Ascending aorta (tissue), 2 donors: ENCODE results near the gene SERGEF. TPM values are rescaled to one million over a fixed set of nuclear protein-coding genes. Genes with fewer than 3 reads are reported as not detected.

Source experiments
- DNase-seq, 2 donors: peaks; one replicate each; pipeline ENCODE4 v3.0.0-alpha.2; 2019; ENCODE audit warnings: low spot score in 2 of 2
- H3K27ac ChIP-seq, 2 donors: fragments of 200-600 bp; sonication (generic); one replicate each; pipeline ENCODE4 v1.5.1; 2016 to 2017; ENCODE audit warnings: mild to moderate bottlenecking in 1 of 2
- H3K27me3 ChIP-seq: fragments of 200-600 bp; sonication (generic); one replicate; pipeline ENCODE4 v1.5.1; 2017
- H3K36me3 ChIP-seq, 2 donors: fragments of 200-600 bp; sonication (generic); one replicate each; pipeline ENCODE4 v1.5.1; 2016
- H3K4me1 ChIP-seq, 2 donors: fragments of 200-600 bp; sonication (generic); one replicate each; pipeline ENCODE4 v1.5.1; 2016 to 2017; ENCODE audit warnings: mild to moderate bottlenecking in 1 of 2
- H3K4me3 ChIP-seq, 2 donors: fragments of 200-600 bp; sonication (generic); one replicate each; pipeline ENCODE4 v1.5.1; 2016 to 2017; ENCODE audit warnings: mild to moderate bottlenecking in 1 of 2
- H3K9me3 ChIP-seq, 2 donors: fragments of 200-600 bp; sonication (generic); one replicate each; pipeline ENCODE4 v1.5.1; 2016
- intact Hi-C: fragments of 100-400 bp; cut with DNase I; formaldehyde crosslinking; loops from one replicate; pipeline ENCODE4 v1.15.1; 2023
- total RNA-seq: library from RNA; depleted of rRNA; stranded (reverse); fragments of >200 nt; gene quantifications from one replicate; pipeline ENCODE4 v1.1.0, GENCODE V29; 2016
- TF ChIP-seq, protein P1 (sequence below), 3 experiments: fragments of 200-600 bp in 2 of 3; fragments of 450-650 bp in 1 of 3; sonication (generic) in 2 of 3; IDR thresholded peaks; one replicate each; pipeline ENCODE4 v1.5.1; 2016 to 2019; ENCODE audit warnings: antibody characterized with exemption in 3 of 3, mild to moderate bottlenecking in 1 of 3, moderate library complexity in 1 of 3

Gene SERGEF
- total RNA-seq, 1 donor from 2014 or later: 13.6 TPM

DNA sequence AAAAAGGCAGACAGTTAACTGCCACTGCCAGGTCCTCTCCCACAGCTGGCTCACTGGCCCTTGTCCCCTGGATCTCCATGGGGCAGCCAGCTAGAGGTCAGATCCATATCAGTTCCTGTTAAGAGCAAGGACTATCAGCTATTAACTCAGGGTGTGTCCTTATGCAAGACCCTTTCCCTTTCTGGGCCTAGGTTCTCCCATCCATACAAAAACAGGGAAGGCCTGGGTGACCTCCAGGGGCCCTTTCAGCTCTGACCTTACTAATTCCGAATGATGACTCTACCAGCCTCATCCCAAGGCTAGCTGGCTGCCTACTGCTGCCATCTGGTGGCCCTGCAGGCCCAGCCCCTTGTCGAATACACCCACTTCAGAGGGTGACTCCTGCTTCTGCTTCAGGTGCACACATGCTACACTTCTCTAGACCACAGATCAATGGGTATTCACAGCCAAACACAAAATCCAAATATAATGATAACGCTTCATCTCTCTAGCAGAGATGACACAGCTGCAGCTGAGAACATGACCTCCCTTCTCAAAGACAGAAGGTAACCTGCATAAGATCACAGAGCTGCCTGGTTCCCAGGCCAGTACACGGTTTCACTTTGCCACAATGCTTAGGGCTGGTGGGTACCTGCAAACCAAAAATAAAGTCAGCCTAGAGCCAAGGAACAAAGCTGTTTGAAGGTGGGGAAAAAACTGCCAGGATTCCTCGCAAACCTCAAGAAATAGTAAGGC, 34.1 kb downstream of the SERGEF start:
- H3K27ac ChIP-seq: no peak overlapping the region
- H3K4me1 ChIP-seq: peaks cover 0 to 5% of the 10 kb centered on the region in 2 donors
- intact Hi-C loops: loop anchor here (2.0 to 10.0 kb wide), 4 partner anchors 214 to 594 kb away; partner anchors contain the start of gene KCNJ11
- no peak for DNase-seq
- peaks cover 0 to 14% of the 10 kb centered on the region in 2 donors for H3K36me3 ChIP-seq
- H3K4me3 ChIP-seq: no peak overlapping the region
- no peaks in the 10 kb centered on the region for H3K27me3 ChIP-seq
- TF ChIP-seq, protein P1, sequence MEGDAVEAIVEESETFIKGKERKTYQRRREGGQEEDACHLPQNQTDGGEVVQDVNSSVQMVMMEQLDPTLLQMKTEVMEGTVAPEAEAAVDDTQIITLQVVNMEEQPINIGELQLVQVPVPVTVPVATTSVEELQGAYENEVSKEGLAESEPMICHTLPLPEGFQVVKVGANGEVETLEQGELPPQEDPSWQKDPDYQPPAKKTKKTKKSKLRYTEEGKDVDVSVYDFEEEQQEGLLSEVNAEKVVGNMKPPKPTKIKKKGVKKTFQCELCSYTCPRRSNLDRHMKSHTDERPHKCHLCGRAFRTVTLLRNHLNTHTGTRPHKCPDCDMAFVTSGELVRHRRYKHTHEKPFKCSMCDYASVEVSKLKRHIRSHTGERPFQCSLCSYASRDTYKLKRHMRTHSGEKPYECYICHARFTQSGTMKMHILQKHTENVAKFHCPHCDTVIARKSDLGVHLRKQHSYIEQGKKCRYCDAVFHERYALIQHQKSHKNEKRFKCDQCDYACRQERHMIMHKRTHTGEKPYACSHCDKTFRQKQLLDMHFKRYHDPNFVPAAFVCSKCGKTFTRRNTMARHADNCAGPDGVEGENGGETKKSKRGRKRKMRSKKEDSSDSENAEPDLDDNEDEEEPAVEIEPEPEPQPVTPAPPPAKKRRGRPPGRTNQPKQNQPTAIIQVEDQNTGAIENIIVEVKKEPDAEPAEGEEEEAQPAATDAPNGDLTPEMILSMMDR (IDR thresholded peaks at IDR 0.05): peak in 2 of 3 experiments; percentile 35 to 56
- H3K9me3 ChIP-seq: no peaks in the 10 kb centered on the region

DNA sequence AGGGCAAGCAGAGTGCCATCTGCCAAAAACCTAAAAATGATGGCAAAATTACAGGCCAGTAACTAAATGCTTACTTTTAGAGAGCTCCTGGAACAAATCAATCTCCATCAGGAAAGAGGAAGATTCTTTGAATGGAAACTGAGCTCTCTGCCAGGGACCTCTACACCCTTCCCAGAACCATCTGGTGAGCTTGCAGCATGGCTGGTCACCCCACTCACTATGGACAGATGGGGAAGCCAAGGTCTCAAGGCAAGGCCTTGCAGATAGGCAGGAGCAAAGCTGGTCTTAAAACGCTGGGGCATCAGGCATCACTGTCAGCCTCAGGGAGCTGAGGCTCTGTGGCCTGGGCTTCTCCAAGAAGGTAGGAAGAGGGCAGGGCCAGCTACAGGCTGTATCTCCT, 36.2 kb downstream of the SERGEF start:
- H3K36me3 ChIP-seq: peaks cover 0 to 13% of the 10 kb centered on the region in 2 donors
- DNase-seq: no peak
- intact Hi-C loops: loop anchor here (10.0 kb wide), 2 partner anchors 212 to 592 kb away; partner anchors contain the start of gene KCNJ11
- no peak overlapping the region for H3K4me3 ChIP-seq
- TF ChIP-seq, protein P1 (IDR thresholded peaks at IDR 0.05): no peak
- no peaks in the 10 kb centered on the region for H3K27me3 ChIP-seq
- no peak overlapping the region for H3K27ac ChIP-seq
- no peaks in the 10 kb centered on the region for H3K9me3 ChIP-seq
- peaks cover 0 to 7% of the 10 kb centered on the region in 2 donors for H3K4me1 ChIP-seq

DNA sequence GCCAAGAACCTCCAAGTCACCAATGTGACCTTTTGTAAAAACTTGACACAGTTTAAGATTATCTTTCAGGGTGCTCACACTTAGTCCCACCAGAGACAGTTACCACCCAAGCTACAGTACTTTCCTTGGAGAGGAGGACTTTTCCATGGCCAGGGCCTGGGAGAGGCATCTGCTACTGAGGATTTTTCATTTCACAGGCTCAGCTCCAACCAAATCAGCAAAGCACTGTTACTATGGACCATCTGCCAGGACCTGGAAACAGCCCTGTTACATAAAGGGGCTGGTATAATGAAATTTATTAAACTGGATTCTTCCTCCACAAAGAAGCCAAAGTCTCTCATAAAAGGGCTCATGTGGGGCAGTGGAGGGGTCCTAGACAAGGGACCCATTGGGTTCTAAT, 38.6 kb downstream of the SERGEF start:
- no peaks in the 10 kb centered on the region for H3K27me3 ChIP-seq
- TF ChIP-seq, protein P1 (IDR thresholded peaks at IDR 0.05): no peak
- DNase-seq: no peak
- no peak overlapping the region for H3K4me3 ChIP-seq
- peaks cover 0 to 4% of the 10 kb centered on the region in 2 donors for H3K4me1 ChIP-seq
- no peaks in the 10 kb centered on the region for H3K9me3 ChIP-seq
- H3K36me3 ChIP-seq: peaks cover 9 to 20% of the 10 kb centered on the region in 2 donors
- intact Hi-C loops: loop anchor here (10.0 kb wide), 2 partner anchors 209 to 589 kb away; partner anchors contain the start of gene KCNJ11
- H3K27ac ChIP-seq: peak overlapping the region; percentile 35 to 50

DNA sequence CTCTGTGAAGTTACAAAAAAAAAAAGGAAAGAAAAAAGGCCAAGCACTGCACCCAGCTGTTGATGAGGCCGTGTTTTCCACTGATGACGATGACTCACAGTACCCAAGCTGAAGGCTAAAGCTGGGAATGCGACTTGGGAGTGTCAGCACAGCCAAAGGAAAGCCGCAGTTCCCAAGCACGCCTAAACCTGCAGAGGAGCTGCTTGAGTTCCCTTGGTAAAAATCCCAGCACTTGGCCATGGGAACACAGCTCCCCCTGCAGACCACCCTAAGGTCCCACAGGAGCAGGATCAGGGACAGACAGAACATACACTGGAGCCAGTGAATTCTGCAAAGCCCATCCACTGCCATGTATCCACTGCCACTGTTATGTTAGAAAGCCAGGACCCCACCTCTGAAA, 39.9 kb downstream of the SERGEF start:
- Histone ChIP-seq H3K36me3 (peaks cover 9 to 15% of the 10 kb centered on the region in 2 donors), H3K27ac (peak overlapping the region; percentile 1 to 13), H3K4me3 (no peak overlapping the region), H3K9me3 (no peaks in the 10 kb centered on the region), H3K27me3 (no peaks in the 10 kb centered on the region), H3K4me1 (peaks cover 0 to 4% of the 10 kb centered on the region in 2 donors)
- peak; percentile 16 to 72 for DNase-seq
- TF ChIP-seq, protein P1 (IDR thresholded peaks at IDR 0.05): peak; percentile 41 to 61 (median 51)
- intact Hi-C loops: loop anchor here (10.0 kb wide), 2 partner anchors 208 to 588 kb away; partner anchors contain the start of gene KCNJ11

DNA sequence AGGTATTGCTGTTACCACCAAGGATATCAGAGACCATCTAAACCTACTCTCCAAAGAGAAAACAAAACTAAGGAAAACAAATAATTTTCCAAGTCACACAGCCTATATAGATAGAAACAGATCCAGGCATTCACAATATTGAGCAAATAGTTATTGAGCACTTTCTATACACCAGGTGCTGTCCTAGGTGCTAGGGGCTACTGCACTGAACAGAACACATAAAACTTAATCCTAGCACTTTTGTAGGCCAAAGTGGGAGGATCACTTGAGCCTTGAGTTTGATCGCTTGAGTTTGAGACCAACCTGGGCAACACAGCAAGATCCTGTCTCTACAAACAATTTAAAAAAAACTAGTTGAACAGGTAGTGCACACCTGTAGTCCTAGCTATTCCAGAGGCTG, 44.6 kb downstream of the SERGEF start:
- no peak overlapping the region for H3K4me3 ChIP-seq
- peaks cover 0 to 2% of the 10 kb centered on the region in 2 donors for H3K4me1 ChIP-seq
- intact Hi-C loops: no loop called here
- no peaks in the 10 kb centered on the region for H3K9me3 ChIP-seq
- TF ChIP-seq, protein P1 (IDR thresholded peaks at IDR 0.05): no peak
- H3K27me3 ChIP-seq: no peaks in the 10 kb centered on the region
- no peak overlapping the region for H3K27ac ChIP-seq
- H3K36me3 ChIP-seq: peaks cover 9 to 24% of the 10 kb centered on the region in 2 donors
- DNase-seq: no peak
